Sigmoid colon (tissue), 4 donors: ENCODE data around the gene SCGN.

Experiments used
- EP300 ChIP-seq, 4 donors: sonication (generic); formaldehyde crosslinking; IDR thresholded peaks; one replicate each; pipeline ENCODE4 v1.6.1; 2017; ENCODE audit warnings: antibody characterized with exemption in 4 of 4
- POLR2A ChIP-seq, 2 donors: fragments of 450-650 bp; IDR thresholded peaks; one replicate each; pipeline ENCODE4 v1.6.1; 2016; ENCODE audit warnings: antibody characterized with exemption in 2 of 2, mild to moderate bottlenecking in 2 of 2, moderate library complexity in 2 of 2
- POLR2AphosphoS5 ChIP-seq, 4 donors: sonication (generic); formaldehyde crosslinking; IDR thresholded peaks; one replicate each; pipeline ENCODE4 v1.6.1; 2017; ENCODE audit warnings: antibody characterized with exemption in 4 of 4
- TF ChIP-seq, protein P1 (sequence below), 4 experiments: fragments of 450-650 bp in 3 of 4; fragments of 200-600 bp in 1 of 4; IDR thresholded peaks; one replicate each; pipeline ENCODE4 v1.5.1; 2016 to 2019; ENCODE audit warnings: antibody characterized with exemption in 4 of 4, mild to moderate bottlenecking in 3 of 4, moderate library complexity in 2 of 4

DNA sequence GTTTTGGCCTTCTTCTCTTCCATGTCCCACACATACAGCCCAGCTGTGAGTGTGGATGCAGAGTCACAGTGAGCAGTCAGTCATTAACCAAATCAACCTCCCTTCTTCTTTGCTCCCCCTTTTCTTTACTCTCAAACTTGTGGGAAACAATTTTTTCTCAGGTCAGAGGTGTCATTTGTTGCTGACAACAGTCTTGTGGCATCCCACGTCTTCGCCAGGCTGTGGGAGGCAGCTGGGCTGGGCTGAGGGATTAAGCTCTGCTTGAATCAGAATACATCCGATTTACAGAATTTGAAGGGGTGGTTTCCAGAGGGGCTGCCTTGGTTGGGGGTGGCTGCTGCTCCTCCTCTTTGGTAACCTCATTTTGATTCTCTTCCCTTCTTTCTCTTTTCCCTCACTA, 40.5 kb downstream of the SCGN start:
- TF ChIP-seq, protein P1, sequence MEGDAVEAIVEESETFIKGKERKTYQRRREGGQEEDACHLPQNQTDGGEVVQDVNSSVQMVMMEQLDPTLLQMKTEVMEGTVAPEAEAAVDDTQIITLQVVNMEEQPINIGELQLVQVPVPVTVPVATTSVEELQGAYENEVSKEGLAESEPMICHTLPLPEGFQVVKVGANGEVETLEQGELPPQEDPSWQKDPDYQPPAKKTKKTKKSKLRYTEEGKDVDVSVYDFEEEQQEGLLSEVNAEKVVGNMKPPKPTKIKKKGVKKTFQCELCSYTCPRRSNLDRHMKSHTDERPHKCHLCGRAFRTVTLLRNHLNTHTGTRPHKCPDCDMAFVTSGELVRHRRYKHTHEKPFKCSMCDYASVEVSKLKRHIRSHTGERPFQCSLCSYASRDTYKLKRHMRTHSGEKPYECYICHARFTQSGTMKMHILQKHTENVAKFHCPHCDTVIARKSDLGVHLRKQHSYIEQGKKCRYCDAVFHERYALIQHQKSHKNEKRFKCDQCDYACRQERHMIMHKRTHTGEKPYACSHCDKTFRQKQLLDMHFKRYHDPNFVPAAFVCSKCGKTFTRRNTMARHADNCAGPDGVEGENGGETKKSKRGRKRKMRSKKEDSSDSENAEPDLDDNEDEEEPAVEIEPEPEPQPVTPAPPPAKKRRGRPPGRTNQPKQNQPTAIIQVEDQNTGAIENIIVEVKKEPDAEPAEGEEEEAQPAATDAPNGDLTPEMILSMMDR (IDR thresholded peaks at IDR 0.05): no peak
- TF ChIP-seq EP300 (IDR thresholded peaks at IDR 0.05) (no peak), POLR2A (IDR thresholded peaks at IDR 0.05) (no peak), POLR2AphosphoS5 (IDR thresholded peaks at IDR 0.05) (no peak)
